ENCODE measurements around the gene ST3GAL2. TPM values are rescaled to one million over a fixed set of nuclear protein-coding genes. Genes with fewer than 3 reads are reported as not detected.
A peak's percentile ranks its signal among the peaks of the same experiment; 100 is the strongest.

Gene ST3GAL2
- total and polyA plus RNA-seq, 5 donors = 13.3 to 21.3 (median 18.9) TPM

DNA sequence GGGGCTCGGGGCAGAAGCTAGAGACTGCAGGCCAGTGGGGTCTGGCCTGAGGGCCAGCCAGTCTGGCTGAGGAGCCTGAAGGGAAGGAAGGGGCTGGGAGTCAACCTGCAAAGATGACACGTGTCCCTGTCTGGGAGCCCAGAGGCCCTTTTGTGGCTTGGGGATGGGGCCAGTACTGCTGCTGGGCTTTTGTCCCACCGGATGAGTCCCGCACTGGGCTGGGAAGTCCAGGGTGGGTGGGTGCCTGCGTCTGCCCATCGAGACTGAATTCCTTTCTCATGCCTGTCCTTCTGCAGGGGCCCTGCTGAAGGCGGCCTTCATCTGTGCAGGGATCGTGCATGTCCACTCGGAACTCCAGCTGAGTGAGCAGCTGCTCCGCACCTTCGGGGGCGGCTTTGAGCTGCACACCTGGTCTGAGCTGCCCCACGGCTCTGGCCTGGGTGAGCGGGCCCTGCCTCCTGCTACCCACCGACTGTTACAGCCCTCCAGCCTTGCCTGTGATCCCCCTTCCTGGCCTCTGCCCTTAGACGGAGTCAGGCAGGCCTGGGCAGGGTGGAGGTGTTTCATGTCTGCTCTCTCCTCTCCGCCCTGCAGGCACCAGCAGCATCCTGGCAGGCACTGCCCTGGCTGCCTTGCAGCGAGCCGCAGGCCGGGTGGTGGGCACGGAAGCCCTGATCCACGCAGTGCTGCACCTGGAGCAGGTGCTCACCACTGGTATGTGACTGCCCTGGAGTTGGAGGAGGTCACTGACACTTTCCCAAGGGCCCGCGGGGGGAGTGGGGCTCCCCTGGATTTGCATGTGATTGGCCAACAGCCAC lies 36.4 kb upstream of the ST3GAL2 start:
- H3K27me3 ChIP-seq (ENCODE audit: control insufficient read depth, insufficient read depth) = no peaks in the 10 kb centered on the region
- no peak overlapping the region for H3K4me3 ChIP-seq (ENCODE audit: low read length)
- no peak for ATAC-seq
- no peaks in the 10 kb centered on the region for H3K9me3 ChIP-seq (ENCODE audit: control insufficient read depth, low read length)
- intact Hi-C loops (cut with DNase I) = loop anchor here in 2 of 4 donors (10.0 kb wide), 1 partner anchor 80 kb away; no protein-coding TSS in a partner anchor
- H3K27ac ChIP-seq (ENCODE audit: low read length) = no peak overlapping the region
- no peaks in the 10 kb centered on the region for H3K4me1 ChIP-seq (ENCODE audit: control insufficient read depth, insufficient read depth, low read length)
- WGBS = 90% methylated on average over 24 of the region's 24 CpGs
- no peak for DNase-seq

- intact Hi-C loops (cut with DNase I) = loop anchor here in 2 of 4 donors (10.0 kb wide), 1 partner anchor 80 kb away; no protein-coding TSS in a partner anchor
- no peak overlapping the region for H3K27ac ChIP-seq (ENCODE audit: low read length)
- WGBS = 92% methylated on average over 22 of the region's 22 CpGs
Measured at GRCh38 chr16:70474320-70475053, 35.6 kb upstream of the ST3GAL2 start.

GRCh38 chr16:70473446-70474319 lies 34.8 kb upstream of the ST3GAL2 start:
- intact Hi-C loops (cut with DNase I) = loop anchor here in 2 of 4 donors (10.0 kb wide), 1 partner anchor 79 kb away; no protein-coding TSS in a partner anchor
- Histone ChIP-seq H3K27me3 (ENCODE audit: control insufficient read depth, insufficient read depth) (no peaks in the 10 kb centered on the region), H3K4me3 (ENCODE audit: low read length) (no peak overlapping the region), H3K4me1 (ENCODE audit: control insufficient read depth, insufficient read depth, low read length) (no peaks in the 10 kb centered on the region), H3K9me3 (ENCODE audit: control insufficient read depth, low read length) (no peaks in the 10 kb centered on the region), H3K27ac (ENCODE audit: low read length) (no peak overlapping the region)
- DNase-seq (peak in 1 of 3 donors; percentile 49), ATAC-seq (no peak)
- 96% methylated on average over 21 of the region's 21 CpGs for WGBS

More at GRCh38 chr16:70474320-70475053, 35.6 kb upstream of the ST3GAL2 start:
- Histone ChIP-seq H3K4me3 (ENCODE audit: low read length) (no peak overlapping the region), H3K27me3 (ENCODE audit: control insufficient read depth, insufficient read depth) (no peaks in the 10 kb centered on the region), H3K4me1 (ENCODE audit: control insufficient read depth, insufficient read depth, low read length) (no peaks in the 10 kb centered on the region), H3K9me3 (ENCODE audit: control insufficient read depth, low read length) (no peaks in the 10 kb centered on the region)
- DNase-seq (peak in 1 of 3 donors; percentile 45), ATAC-seq (no peak)

- 90% methylated on average over 28 of the region's 28 CpGs for WGBS
- Histone ChIP-seq H3K4me1 (ENCODE audit: control insufficient read depth, insufficient read depth, low read length) (no peaks in the 10 kb centered on the region), H3K9me3 (ENCODE audit: control insufficient read depth, low read length) (no peaks in the 10 kb centered on the region), H3K27me3 (ENCODE audit: control insufficient read depth, insufficient read depth) (no peaks in the 10 kb centered on the region), H3K27ac (ENCODE audit: low read length) (no peak overlapping the region), H3K4me3 (ENCODE audit: low read length) (no peak overlapping the region)
- DNase-seq (peak in 1 of 3 donors; percentile 27), ATAC-seq (no peak)
- intact Hi-C loops (cut with DNase I) = loop anchor here in 2 of 4 donors (10.0 kb wide), 1 partner anchor 78 kb away; no protein-coding TSS in a partner anchor
Measured at GRCh38 chr16:70472786-70473433, 34.0 kb upstream of the ST3GAL2 start.

- WGBS = 62% methylated on average over 17 of the region's 17 CpGs
- intact Hi-C loops (cut with DNase I) = loop anchor here in 2 of 4 donors (10.0 kb wide), 1 partner anchor 76 kb away; no protein-coding TSS in a partner anchor
- peak; percentile 38 to 47 for ATAC-seq
- H3K27me3 ChIP-seq (ENCODE audit: control insufficient read depth, insufficient read depth) = no peaks in the 10 kb centered on the region
- no peak overlapping the region for H3K27ac ChIP-seq (ENCODE audit: low read length)
- DNase-seq = peak in 2 of 3 donors; percentile 75 to 78
- H3K9me3 ChIP-seq (ENCODE audit: control insufficient read depth, low read length) = no peaks in the 10 kb centered on the region
- H3K4me1 ChIP-seq (ENCODE audit: control insufficient read depth, insufficient read depth, low read length) = no peaks in the 10 kb centered on the region
- H3K4me3 ChIP-seq (ENCODE audit: low read length) = no peak overlapping the region
Measured at GRCh38 chr16:70470927-70471341, 32.0 kb upstream of the ST3GAL2 start.

- no peak overlapping the region for H3K27ac ChIP-seq (ENCODE audit: low read length)
- intact Hi-C loops (cut with DNase I) = loop anchor here in 2 of 4 donors (10.0 kb wide), 1 partner anchor 76 kb away; no protein-coding TSS in a partner anchor
- DNase-seq (no peak), ATAC-seq (no peak)
- no peaks in the 10 kb centered on the region for H3K27me3 ChIP-seq (ENCODE audit: control insufficient read depth, insufficient read depth)
- no peak overlapping the region for H3K4me3 ChIP-seq (ENCODE audit: low read length)
- no peaks in the 10 kb centered on the region for H3K4me1 ChIP-seq (ENCODE audit: control insufficient read depth, insufficient read depth, low read length)
- H3K9me3 ChIP-seq (ENCODE audit: control insufficient read depth, low read length) = no peaks in the 10 kb centered on the region
- WGBS = 92% methylated on average over 10 of the region's 10 CpGs
Measured at GRCh38 chr16:70470141-70470926, 31.4 kb upstream of the ST3GAL2 start.

- H3K9me3 ChIP-seq (ENCODE audit: control insufficient read depth, low read length) = no peaks in the 10 kb centered on the region
- H3K27ac ChIP-seq (ENCODE audit: low read length) = no peak overlapping the region
- intact Hi-C loops (cut with DNase I) = no loop called here
- no peaks in the 10 kb centered on the region for H3K27me3 ChIP-seq (ENCODE audit: control insufficient read depth, insufficient read depth)
- WGBS = 92% methylated on average over 16 of the region's 16 CpGs
- ATAC-seq = no peak
- no peaks in the 10 kb centered on the region for H3K4me1 ChIP-seq (ENCODE audit: control insufficient read depth, insufficient read depth, low read length)
- DNase-seq = no peak
- no peak overlapping the region for H3K4me3 ChIP-seq (ENCODE audit: low read length)
Measured at GRCh38 chr16:70468776-70469525, 30.1 kb upstream of the ST3GAL2 start.

DNA sequence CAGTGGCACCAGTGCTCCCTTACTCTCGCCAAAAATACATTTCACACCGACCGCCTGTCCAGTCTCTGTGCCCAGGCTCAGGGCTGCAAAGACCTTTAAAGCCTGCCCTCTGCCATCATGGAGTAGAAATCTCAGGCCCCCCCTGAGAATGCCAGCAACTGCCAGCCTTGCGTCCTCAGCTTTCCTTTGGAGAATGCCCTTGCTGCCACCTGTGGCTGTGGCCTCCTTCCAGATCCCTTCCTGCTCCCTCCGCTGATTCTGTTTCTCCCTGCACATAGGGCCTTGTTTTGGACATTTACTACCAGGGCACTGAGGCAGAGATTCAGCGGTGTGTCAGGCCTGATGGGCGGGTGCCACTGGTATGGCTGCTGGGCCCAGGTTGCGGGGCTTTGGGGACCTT lies 28.7 kb upstream of the ST3GAL2 start:
- Histone ChIP-seq H3K27me3 (ENCODE audit: control insufficient read depth, insufficient read depth) (no peaks in the 10 kb centered on the region), H3K27ac (ENCODE audit: low read length) (no peak overlapping the region), H3K9me3 (ENCODE audit: control insufficient read depth, low read length) (no peaks in the 10 kb centered on the region), H3K4me1 (ENCODE audit: control insufficient read depth, insufficient read depth, low read length) (no peaks in the 10 kb centered on the region), H3K4me3 (ENCODE audit: low read length) (no peak overlapping the region)
- DNase-seq (no peak), ATAC-seq (no peak)
- WGBS = 93% methylated on average over 8 of the region's 8 CpGs
- intact Hi-C loops (cut with DNase I) = no loop called here

GRCh38 chr16:70467113-70467512 lies 28.2 kb upstream of the ST3GAL2 start:
- DNase-seq = no peak
- WGBS = 88% methylated on average over 11 of the region's 11 CpGs
- Histone ChIP-seq H3K9me3 (ENCODE audit: control insufficient read depth, low read length) (no peaks in the 10 kb centered on the region), H3K27ac (ENCODE audit: low read length) (no peak overlapping the region), H3K4me3 (ENCODE audit: low read length) (no peak overlapping the region), H3K4me1 (ENCODE audit: control insufficient read depth, insufficient read depth, low read length) (no peaks in the 10 kb centered on the region), H3K27me3 (ENCODE audit: control insufficient read depth, insufficient read depth) (no peaks in the 10 kb centered on the region)
- no peak for ATAC-seq
- intact Hi-C loops (cut with DNase I) = no loop called here
